GM12864 (cell line): ENCODE results near the gene RASSF3.
"Not testable (repeated sequence)": the region's sequence is repeated elsewhere in the genome, so short reads cannot be mapped to it uniquely, and the experiment has no call there.

Experiments used
- DNase-seq: peaks from one replicate; pipeline ENCODE4 v3.0.0-alpha.2; 2011; ENCODE audit warnings: low read depth
- H3K4me3 ChIP-seq: 2 replicates; pipeline ENCODE4 v1.5.1; 2011; ENCODE audit warnings: mild to moderate bottlenecking, low read depth, low read length, control low read depth
- TF ChIP-seq, protein P1 (sequence below): IDR thresholded peaks from 2 replicates; pipeline ENCODE4 v1.5.1; 2011; ENCODE audit warnings: low read depth, mild to moderate bottlenecking, moderate library complexity, low read length, control low read depth, inconsistent platforms; ENCODE audit errors: missing control alignments

The RASSF3 gene

DNA sequence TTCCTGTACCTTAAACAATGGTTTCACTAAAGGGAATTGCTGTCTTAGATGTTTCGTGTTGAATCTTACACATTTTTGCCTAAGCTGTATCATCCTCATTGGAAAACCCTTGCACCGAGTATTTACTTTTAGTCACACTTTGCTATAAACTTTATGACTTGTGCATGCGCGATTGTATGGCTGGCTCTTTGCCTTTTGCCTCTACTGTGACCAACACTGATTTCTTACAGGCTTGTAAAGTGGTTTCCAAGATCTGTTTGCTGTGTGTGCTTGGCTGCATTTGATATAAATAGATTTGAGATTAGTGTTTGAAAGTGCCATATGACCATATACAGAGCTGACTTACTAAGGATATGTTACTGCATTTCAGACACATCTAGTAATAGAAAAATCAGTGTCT is 40.5 kb downstream of the RASSF3 start:
- no peak overlapping the region for H3K4me3 ChIP-seq
- TF ChIP-seq, protein P1, sequence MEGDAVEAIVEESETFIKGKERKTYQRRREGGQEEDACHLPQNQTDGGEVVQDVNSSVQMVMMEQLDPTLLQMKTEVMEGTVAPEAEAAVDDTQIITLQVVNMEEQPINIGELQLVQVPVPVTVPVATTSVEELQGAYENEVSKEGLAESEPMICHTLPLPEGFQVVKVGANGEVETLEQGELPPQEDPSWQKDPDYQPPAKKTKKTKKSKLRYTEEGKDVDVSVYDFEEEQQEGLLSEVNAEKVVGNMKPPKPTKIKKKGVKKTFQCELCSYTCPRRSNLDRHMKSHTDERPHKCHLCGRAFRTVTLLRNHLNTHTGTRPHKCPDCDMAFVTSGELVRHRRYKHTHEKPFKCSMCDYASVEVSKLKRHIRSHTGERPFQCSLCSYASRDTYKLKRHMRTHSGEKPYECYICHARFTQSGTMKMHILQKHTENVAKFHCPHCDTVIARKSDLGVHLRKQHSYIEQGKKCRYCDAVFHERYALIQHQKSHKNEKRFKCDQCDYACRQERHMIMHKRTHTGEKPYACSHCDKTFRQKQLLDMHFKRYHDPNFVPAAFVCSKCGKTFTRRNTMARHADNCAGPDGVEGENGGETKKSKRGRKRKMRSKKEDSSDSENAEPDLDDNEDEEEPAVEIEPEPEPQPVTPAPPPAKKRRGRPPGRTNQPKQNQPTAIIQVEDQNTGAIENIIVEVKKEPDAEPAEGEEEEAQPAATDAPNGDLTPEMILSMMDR = no peak
- DNase-seq = no peak

DNA sequence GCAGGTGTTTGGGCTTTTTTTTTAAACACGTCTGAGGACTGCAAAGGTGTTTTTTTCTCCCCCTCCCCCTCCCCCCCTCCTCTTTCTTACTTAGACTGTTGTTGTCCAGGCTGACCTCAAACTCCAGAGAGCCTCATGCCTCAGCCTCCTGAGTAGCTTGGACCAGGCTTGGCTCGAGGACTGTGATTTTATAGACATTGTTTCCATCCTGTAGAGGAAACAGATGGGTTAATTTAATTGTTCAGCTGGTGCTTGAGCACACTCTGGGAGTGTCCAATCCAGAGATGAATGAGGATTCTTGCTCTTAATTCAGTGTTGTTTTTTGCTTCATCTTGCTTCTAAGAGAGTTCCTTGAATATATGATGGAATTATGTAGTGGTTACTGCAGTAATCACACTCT is 42.1 kb downstream of the RASSF3 start:
- TF ChIP-seq, protein P1 = no peak
- no peak overlapping the region for H3K4me3 ChIP-seq
- DNase-seq = no peak

DNA sequence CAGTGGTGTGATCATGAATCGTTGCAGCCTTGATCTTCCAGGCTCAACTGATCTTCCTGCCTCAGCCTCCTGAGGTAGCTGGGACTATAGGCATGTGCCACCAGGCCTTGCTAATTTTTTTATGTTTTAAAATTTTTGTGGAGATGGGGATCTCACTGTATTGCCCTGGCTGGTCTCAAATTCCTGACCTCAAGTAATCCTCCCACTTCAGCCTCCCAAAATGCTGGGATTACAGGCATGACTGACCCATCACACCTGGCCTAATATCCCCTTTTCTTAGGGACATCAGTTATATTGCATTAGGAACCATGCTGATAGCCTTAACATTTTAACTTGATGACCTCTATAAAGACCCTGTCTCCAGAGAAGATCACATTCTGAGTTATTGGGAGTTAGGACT is 42.8 kb downstream of the RASSF3 start:
- H3K4me3 ChIP-seq = no peak overlapping the region
- DNase-seq = no peak
- TF ChIP-seq, protein P1 = no peak

DNA sequence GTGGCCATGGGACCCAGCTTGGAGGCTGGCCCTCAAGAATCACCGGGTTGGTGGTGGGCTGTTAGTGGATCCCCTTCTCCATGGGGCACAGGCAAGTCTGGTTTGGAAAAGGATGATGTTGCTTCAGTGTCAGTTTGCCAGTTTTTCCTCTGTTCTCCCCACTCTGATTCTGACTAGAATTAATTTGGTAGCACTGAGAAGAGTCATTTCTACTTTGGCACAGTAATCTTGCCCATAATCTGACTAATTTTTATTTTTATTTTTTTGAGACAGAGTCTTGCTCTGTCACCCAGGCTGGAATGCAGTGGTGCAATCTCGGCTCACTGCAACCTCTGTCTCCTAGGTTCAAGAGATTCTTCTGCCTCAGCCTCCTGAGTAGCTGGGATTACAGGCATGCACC is 43.6 kb downstream of the RASSF3 start:
- not testable (repeated sequence) for H3K4me3 ChIP-seq, DNase-seq

DNA sequence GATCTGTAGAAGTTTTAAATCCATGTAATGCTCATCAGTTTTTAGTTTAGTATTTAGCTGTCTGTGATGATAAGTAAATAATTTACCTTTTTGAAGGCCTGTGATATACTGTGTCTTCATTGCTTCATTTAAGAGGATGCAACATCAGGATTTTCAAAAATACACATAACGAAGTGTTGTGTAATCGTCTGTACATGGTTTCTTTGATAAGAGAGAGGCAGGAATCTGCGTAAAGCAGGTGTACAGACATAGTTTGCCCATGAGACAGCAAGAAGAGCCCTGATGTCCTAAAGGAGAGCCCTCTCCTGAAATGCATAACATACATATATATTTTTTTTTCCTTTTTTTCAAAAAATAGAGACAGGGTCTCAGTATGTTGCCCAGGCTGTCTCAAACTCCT is 44.8 kb downstream of the RASSF3 start:
- H3K4me3 ChIP-seq = no peak overlapping the region
- TF ChIP-seq, protein P1 = no peak
- no peak for DNase-seq

DNA sequence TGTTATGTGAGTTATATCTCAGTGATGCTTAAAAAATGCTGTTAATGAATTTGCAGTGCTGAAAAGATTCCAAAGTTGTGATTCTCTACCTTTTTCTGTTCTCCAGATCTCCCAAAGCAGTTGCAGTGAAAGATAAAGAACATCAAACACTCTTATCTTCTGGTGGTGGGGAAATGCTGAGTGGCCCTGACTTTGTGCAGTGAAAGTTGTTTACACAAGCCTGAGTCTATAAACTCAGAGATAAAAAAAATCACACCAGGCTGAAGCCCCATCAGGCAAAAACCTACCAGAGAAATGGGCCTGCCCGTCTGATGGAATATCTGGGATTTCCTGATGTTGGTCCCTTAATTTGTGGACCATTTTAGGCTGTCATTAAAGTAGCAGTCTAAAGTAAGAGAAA is 46.1 kb downstream of the RASSF3 start:
- TF ChIP-seq, protein P1 = no peak
- no peak overlapping the region for H3K4me3 ChIP-seq
- no peak for DNase-seq

DNA sequence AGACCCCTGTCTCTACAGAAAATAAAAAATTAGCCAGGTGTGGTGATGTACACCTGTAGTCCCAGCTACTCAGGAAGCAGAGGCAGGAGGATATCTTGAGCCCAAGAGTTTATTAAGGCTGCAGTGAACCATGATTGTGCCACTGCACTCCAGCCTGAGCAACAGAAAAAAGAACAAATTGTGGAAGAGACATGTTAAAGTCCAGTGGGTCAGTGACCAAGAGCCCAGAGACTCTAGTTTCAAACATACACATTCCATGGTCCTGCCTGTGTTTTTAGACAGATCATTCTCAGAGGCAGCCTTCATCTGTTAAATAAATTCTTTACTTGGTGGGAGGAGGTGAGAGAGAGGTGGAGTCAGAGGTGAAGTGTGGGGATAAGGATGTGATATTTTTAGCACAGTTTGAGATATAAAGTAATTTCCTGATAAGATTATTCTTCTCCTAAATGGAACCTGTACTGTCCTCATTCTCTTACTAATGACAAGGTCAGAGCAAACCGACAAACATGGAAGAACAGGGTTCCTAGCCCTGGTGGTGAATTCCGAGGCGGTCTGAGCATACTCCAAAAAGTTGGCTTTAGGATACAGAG is 48.7 kb downstream of the RASSF3 start:
- H3K4me3 ChIP-seq = no peak overlapping the region
- DNase-seq = no peak
- TF ChIP-seq, protein P1 = no peak
